CD8-positive, alpha-beta memory T cell (primary cell): Measurements from ENCODE around the gene KRT16. TPM values are rescaled to one million over a fixed set of nuclear protein-coding genes. Genes with fewer than 3 reads are reported as not detected.
"Not testable (repeated sequence)": the region's sequence is repeated elsewhere in the genome, so short reads cannot be mapped to it uniquely, and the experiment has no call there.

ENCODE experiments used
- CTCF ChIA-PET: fragments of 350-600 bp; sonication (Branson Sonifier 250); formaldehyde crosslinking; loops from one replicate; lab custom pipeline; 2021; ENCODE audit warnings: antibody characterized with exemption; lab: Charles Lee
- POLR2A ChIA-PET: fragments of 350-600 bp; sonication (Branson Sonifier 250); formaldehyde crosslinking; loops from one replicate; lab custom pipeline; 2021; ENCODE audit warnings: antibody characterized with exemption; lab: Charles Lee
- DNase-seq, 5 donors: peaks; one replicate each; pipeline versions ENCODE4 v3.0.0 to v3.0.0-alpha.2; 2020 to 2022; ENCODE audit warnings: mixed read lengths in 1 of 5
- H3K27ac ChIP-seq: one replicate; pipeline ENCODE4 v1.7.0; 2013; ENCODE audit warnings: low read depth, mild to moderate bottlenecking, low read length, moderate library complexity
- H3K27me3 ChIP-seq: 2 replicates; pipeline ENCODE4 v1.7.0; 2013; ENCODE audit warnings: low read length, mild to moderate bottlenecking; ENCODE audit not compliant: insufficient read depth, poor library complexity, severe bottlenecking
- H3K36me3 ChIP-seq: 2 replicates; pipeline ENCODE4 v1.7.0; 2013; ENCODE audit warnings: mild to moderate bottlenecking, low read length, moderate library complexity; ENCODE audit not compliant: insufficient read depth
- H3K4me1 ChIP-seq: 2 replicates; pipeline ENCODE4 v1.7.0; 2013; ENCODE audit warnings: mild to moderate bottlenecking, low read length, moderate library complexity; ENCODE audit not compliant: insufficient read depth
- H3K4me3 ChIP-seq: 2 replicates; pipeline ENCODE4 v1.7.0; 2013; ENCODE audit warnings: mild to moderate bottlenecking, low read length
- H3K9me3 ChIP-seq: 2 replicates; pipeline ENCODE4 v1.7.0; 2013; ENCODE audit warnings: mild to moderate bottlenecking, low read length
- H3K27ac Mint-ChIP-seq, 8 donors: one replicate each; pipeline ENCODE4 v1.8.0; 2020 to 2021; ENCODE audit warnings: mixed read lengths in 8 of 8, mild to moderate bottlenecking in 6 of 8, inconsistent platforms in 3 of 8, moderate library complexity in 3 of 8
- H3K27me3 Mint-ChIP-seq, 2 donors: one replicate each; pipeline ENCODE4 v1.8.0; 2020 to 2021; ENCODE audit warnings: mixed read lengths in 2 of 2, mild to moderate bottlenecking in 1 of 2, moderate library complexity in 1 of 2
- H3K36me3 Mint-ChIP-seq, 3 donors: one replicate each; pipeline ENCODE4 v1.8.0; 2020 to 2021; ENCODE audit warnings: mixed read lengths in 3 of 3, inconsistent platforms in 1 of 3, mild to moderate bottlenecking in 1 of 3
- H3K4me1 Mint-ChIP-seq, 3 donors: one replicate each; pipeline ENCODE4 v1.8.0; 2020 to 2021; ENCODE audit warnings: mixed read lengths in 3 of 3, inconsistent platforms in 1 of 3, mild to moderate bottlenecking in 1 of 3
- H3K4me3 Mint-ChIP-seq, 7 donors: one replicate each; pipeline ENCODE4 v1.8.0; 2020 to 2021; ENCODE audit warnings: mixed read lengths in 7 of 7, mild to moderate bottlenecking in 6 of 7, moderate library complexity in 4 of 7, inconsistent platforms in 2 of 7
- H3K9me3 Mint-ChIP-seq, 5 donors: one replicate each; pipeline ENCODE4 v1.8.0; 2020 to 2022; ENCODE audit warnings: mixed read lengths in 5 of 5, mild to moderate bottlenecking in 3 of 5, moderate library complexity in 2 of 5, inconsistent platforms in 1 of 5
- polyA plus RNA-seq: library from polyadenylated mRNA; unstranded; fragments of 300-500 nt; fragmentation: Illumina TruSeq; gene quantifications from one replicate; pipeline ENCODE4 v1.2.3, GENCODE V29; 2021
- total RNA-seq, 2 experiments: library from RNA; stranded (reverse); gene quantifications; one replicate each; pipeline ENCODE4 v1.2.3, GENCODE V29; 2021

KRT16 gene
- total and polyA plus RNA-seq, 3 experiments from 2014 or later, result not detected

DNA sequence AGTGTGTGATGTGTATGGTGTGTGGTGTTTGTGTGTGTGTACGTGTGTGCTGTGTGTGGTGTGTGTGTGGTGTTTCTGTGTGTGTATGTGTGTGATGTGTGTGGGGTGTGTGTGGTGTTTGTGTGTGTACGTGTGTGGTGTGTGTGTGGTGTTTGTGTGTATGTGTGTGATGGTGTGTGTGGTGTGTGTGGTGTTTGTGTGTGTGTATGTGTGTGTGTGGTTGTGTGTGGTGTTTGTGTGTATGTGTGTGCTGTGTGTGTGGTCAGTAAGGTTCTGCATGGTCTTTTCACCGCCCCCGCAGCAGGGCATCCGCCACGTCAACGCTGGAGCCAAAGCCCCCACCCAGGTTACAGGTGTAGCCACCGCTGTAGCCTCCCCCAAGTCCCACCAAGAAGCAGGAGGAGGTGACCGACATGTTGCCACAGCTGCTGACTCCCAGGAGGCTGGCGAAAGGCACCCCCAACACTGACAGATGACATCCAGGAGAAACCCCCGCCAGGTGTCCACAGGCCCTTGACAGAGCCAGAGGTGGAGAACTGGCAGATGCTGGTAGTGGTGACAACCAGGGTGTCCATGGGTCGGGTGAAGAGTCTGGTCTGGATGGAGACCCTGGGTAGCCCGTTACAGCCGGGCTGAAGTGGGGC, 21.1 kb upstream of the KRT16 start:
- Mint-ChIP-seq H3K27ac (no peak overlapping the region), H3K27me3 (no peaks in the 10 kb centered on the region), H3K36me3 (no peaks in the 10 kb centered on the region), H3K9me3 (no peaks in the 10 kb centered on the region), H3K4me1 (no peaks in the 10 kb centered on the region), H3K4me3 (no peak overlapping the region)
- no peaks in the 10 kb centered on the region for H3K9me3 ChIP-seq
- CTCF ChIA-PET, result no interaction called here
- POLR2A ChIA-PET, result no interaction called here
- no peak overlapping the region for H3K27ac ChIP-seq
- H3K4me1 ChIP-seq, result no peaks in the 10 kb centered on the region
- DNase-seq, result no peak
- H3K36me3 ChIP-seq, result no peaks in the 10 kb centered on the region
- no peak overlapping the region for H3K4me3 ChIP-seq
- H3K27me3 ChIP-seq, result no peaks in the 10 kb centered on the region

DNA sequence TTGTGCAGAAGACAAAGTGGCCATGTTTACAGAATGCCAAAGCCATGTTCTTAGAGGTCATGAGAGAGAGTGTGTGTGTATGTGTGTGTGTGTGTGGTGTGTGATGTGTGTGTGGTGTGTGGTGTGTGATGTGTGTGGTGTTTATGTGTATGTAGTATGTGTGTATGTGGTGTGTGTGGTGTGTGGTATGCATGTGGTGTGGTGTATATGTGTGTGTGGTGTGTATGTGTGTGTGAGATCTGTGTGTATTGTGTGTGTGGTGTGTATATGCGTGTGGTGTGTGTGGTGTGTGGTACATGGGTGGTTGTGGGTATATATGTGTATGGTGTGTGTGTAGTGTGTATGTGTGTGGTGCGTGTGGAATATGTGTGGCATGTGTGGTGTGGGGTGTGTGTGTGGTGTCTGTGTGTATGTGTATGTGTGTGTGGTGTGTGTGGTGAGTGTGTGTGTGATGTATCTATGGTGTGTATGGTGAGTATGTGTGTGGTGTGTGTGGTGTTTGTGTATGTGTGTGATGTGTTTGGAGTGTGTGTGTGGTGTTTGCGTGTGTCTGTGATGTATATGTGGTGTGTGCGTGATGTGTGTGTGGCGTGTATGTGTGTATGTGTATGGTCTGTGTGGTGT, 20.0 kb upstream of the KRT16 start:
- no peak for DNase-seq
- H3K9me3 Mint-ChIP-seq, result no peaks in the 10 kb centered on the region
- ChIA-PET POLR2A (no interaction called here), CTCF (no interaction called here)
- H3K27me3 Mint-ChIP-seq, result peaks cover 0 to 2% of the 10 kb centered on the region in 2 donors
- Histone ChIP-seq H3K27ac (no peak overlapping the region), H3K4me3 (no peak overlapping the region), H3K27me3 (no peaks in the 10 kb centered on the region), H3K9me3 (no peaks in the 10 kb centered on the region), H3K4me1 (no peaks in the 10 kb centered on the region), H3K36me3 (no peaks in the 10 kb centered on the region)
- H3K36me3 Mint-ChIP-seq, result no peaks in the 10 kb centered on the region
- H3K27ac Mint-ChIP-seq, result no peak overlapping the region
- H3K4me1 Mint-ChIP-seq, result no peaks in the 10 kb centered on the region
- no peak overlapping the region for H3K4me3 Mint-ChIP-seq

DNA sequence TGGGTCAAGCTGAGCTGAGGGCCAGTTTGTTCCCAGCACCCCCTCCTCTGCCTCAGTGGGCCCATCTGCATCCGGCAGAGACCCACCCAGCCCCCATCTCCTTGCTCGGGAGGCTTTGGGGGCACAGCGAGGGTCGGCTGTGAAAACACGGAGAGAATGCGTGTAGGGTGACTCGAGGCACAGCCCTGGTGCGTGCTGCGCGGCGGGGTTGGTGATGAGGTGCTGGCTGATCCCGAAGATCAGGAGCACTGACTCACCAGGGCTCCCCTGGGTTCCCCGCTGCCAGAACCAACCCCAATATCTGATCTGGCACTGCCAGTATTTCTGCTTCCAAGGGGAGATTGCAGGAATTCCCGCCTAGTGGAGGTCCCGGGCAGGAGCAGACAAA, 19.3 kb upstream of the KRT16 start:
- Histone ChIP-seq H3K4me1 (no peaks in the 10 kb centered on the region), H3K27me3 (no peaks in the 10 kb centered on the region), H3K9me3 (no peaks in the 10 kb centered on the region), H3K27ac (no peak overlapping the region), H3K36me3 (no peaks in the 10 kb centered on the region), H3K4me3 (no peak overlapping the region)
- Mint-ChIP-seq H3K9me3 (no peaks in the 10 kb centered on the region), H3K4me1 (no peaks in the 10 kb centered on the region), H3K27me3 (peaks cover 2 to 9% of the 10 kb centered on the region in 2 donors), H3K4me3 (no peak overlapping the region), H3K27ac (no peak overlapping the region), H3K36me3 (no peaks in the 10 kb centered on the region)
- DNase-seq, result no peak
- ChIA-PET POLR2A (no interaction called here), CTCF (no interaction called here)

DNA sequence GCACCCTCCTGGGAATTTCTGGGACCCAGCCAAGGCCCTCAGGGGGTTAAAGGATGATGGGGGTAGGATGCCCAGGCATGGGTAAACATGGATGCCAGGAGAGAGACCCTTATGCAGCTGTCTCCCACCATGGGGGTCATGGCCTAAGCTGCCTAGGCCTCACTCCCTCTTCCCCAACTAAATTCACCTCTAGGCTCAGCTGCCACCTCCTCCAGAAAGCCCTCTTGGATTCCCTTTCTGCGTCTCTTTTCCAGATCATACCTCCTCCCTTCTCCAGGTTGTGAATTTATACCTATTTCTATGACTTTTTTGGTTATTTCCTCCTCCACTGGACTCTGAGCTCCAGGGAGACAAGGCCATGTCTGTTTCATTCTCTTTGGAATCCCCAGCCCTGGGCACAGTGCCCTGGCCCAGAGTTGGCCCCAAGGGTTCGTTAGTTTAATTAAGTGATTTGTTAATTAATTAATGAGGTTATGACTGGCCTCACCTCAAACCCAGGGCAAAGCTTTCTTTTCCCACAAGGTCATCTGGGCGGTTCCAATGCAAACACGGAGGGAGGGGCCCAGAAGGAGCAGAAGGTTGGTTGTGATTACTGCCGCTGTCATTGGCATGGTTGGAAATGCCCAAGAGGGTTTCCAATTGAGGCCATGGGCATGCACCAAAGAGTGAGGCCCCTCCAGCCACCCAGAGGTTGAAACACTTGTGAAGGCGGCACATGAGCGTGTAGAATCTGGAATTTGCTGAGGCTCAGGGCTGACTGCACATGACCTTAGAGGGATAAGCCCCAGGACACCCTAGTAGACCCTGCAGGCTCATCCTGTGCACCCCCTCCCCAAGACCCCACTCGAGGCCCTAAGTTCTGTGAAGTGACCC, 18.7 kb upstream of the KRT16 start:
- ChIA-PET CTCF (no interaction called here), POLR2A (no interaction called here)
- no peaks in the 10 kb centered on the region for H3K36me3 Mint-ChIP-seq
- H3K4me1 Mint-ChIP-seq, result no peaks in the 10 kb centered on the region
- H3K9me3 ChIP-seq, result no peaks in the 10 kb centered on the region
- no peaks in the 10 kb centered on the region for H3K4me1 ChIP-seq
- no peak overlapping the region for H3K27ac Mint-ChIP-seq
- H3K36me3 ChIP-seq, result no peaks in the 10 kb centered on the region
- no peak overlapping the region for H3K4me3 Mint-ChIP-seq
- H3K27ac ChIP-seq, result no peak overlapping the region
- H3K27me3 ChIP-seq, result no peaks in the 10 kb centered on the region
- DNase-seq, result peak in 1 of 5 donors; percentile 33
- H3K9me3 Mint-ChIP-seq, result no peaks in the 10 kb centered on the region
- H3K4me3 ChIP-seq, result no peak overlapping the region
- peaks cover 2 to 11% of the 10 kb centered on the region in 2 donors for H3K27me3 Mint-ChIP-seq

DNA sequence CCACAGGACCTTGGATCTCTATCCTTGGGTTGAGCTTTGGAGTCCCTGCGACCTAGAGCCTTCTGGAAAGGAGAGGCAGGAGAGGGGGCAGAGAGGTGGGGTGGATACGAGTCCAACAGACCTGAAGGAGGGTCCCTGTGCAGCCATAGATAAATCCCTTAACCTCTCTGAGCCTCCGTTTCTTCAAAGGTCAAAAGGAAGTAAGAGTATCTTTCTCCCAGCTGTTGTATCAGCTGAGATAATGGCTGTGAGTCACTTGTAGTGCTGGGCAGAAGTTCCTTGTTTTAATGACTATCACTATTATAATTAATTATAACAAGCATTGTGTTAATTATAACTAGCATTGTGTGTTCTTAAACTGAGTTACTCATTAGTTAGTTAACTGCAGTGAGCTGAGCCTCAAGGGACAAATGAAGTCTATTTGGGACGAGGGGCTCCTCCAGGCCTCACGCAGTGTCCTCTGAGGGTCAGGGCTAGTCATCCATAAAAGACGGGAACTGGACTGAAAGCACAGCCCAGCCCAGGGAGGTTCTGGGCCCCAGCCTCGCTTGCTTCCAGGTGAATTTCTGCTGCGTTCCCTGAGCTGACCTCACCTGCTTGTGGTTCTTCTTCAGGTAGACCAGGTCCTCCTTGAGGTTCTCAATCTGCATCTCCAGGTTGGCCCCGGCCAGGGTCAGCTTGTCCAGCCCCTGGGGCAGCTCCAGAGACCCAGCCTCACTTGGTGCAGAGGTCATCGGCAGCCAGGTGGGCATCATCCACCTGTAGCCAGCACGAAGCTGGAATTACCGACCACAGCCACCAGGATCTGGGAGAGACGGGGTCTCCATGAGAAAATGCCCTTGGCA, 17.5 kb upstream of the KRT16 start:
- Histone ChIP-seq H3K9me3 (no peaks in the 10 kb centered on the region), H3K36me3 (no peaks in the 10 kb centered on the region), H3K27me3 (no peaks in the 10 kb centered on the region), H3K4me1 (no peaks in the 10 kb centered on the region), H3K27ac (no peak overlapping the region), H3K4me3 (no peak overlapping the region)
- H3K4me3 Mint-ChIP-seq, result no peak overlapping the region
- ChIA-PET POLR2A (no interaction called here), CTCF (no interaction called here)
- no peaks in the 10 kb centered on the region for H3K9me3 Mint-ChIP-seq
- H3K36me3 Mint-ChIP-seq, result no peaks in the 10 kb centered on the region
- peaks cover 4 to 17% of the 10 kb centered on the region in 2 donors for H3K27me3 Mint-ChIP-seq
- H3K27ac Mint-ChIP-seq, result peak overlapping the region in 1 of 8 donors; percentile 28
- no peaks in the 10 kb centered on the region for H3K4me1 Mint-ChIP-seq
- peak in 1 of 5 donors; percentile 28 for DNase-seq

DNA sequence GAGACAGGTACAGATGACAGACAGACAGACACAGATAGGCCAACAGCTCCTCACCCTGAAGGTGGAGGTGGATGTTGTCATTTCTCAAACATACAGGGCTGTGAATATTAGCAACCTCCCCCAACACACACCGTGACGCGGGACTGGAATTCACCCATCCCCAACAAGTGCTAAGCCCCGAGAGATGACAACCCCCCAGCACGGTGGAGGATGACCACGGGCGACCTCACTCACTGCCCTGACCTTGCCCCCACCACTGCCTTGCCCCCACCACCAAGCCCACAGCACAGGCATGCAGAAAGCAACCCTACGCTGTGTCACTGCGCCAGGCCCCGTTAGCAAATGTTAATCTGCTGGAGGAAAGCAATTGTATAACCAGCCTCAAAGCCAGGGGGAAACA, 16.7 kb upstream of the KRT16 start:
- Mint-ChIP-seq H3K4me3 (no peak overlapping the region), H3K27me3 (peaks cover 7 to 17% of the 10 kb centered on the region in 2 donors), H3K27ac (peak overlapping the region in 1 of 8 donors; percentile 77), H3K4me1 (no peaks in the 10 kb centered on the region), H3K9me3 (no peaks in the 10 kb centered on the region), H3K36me3 (no peaks in the 10 kb centered on the region)
- DNase-seq, result peak in 1 of 5 donors; percentile 30
- Histone ChIP-seq H3K27me3 (no peaks in the 10 kb centered on the region), H3K4me1 (no peaks in the 10 kb centered on the region), H3K36me3 (no peaks in the 10 kb centered on the region), H3K4me3 (no peak overlapping the region), H3K9me3 (no peaks in the 10 kb centered on the region), H3K27ac (no peak overlapping the region)
- POLR2A ChIA-PET, result no interaction called here
- CTCF ChIA-PET, result no interaction called here

DNA sequence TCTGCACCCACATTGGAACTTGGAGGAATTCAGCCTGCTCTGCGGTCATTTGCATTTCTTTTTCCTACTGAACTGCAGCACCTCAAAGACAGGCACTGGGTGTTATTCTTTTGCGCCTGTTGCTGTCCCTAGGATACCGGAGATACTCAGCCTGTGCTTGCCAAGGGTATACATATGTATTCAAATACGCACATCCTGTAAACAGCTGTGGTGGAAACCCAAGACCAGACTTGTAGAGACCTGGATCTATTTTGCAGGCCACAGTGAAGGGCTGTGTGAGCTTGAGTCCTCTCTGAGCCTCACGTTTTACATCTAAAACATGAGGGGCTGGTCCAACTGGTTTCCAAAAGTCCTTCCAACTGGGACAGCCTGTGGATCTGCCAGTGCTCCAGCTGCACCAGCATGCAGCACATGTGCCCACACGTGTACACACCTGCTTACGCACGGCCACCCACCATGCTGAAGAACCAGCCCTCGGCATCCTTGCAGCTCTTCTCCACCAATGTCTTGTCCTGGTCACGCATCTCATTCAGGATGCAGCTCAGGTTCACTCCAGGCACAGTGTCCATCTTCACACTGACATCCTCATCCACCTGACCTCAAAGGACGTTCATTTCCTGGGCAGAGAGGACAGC, 16.2 kb upstream of the KRT16 start:
- peak overlapping the region in 1 of 8 donors; percentile 77 for H3K27ac Mint-ChIP-seq
- H3K27ac ChIP-seq, H3K36me3 ChIP-seq, H3K9me3 ChIP-seq, H3K4me3 Mint-ChIP-seq, POLR2A ChIA-PET, H3K4me1 Mint-ChIP-seq, H3K4me3 ChIP-seq, H3K4me1 ChIP-seq, CTCF ChIA-PET, DNase-seq, H3K27me3 ChIP-seq, H3K9me3 Mint-ChIP-seq, H3K36me3 Mint-ChIP-seq: not testable (repeated sequence)
- H3K27me3 Mint-ChIP-seq, result peaks cover 7 to 17% of the 10 kb centered on the region in 2 donors
